HepG2 (cell line): ENCODE results near the gene CEP250. TPM values are rescaled to one million over a fixed set of nuclear protein-coding genes. Genes with fewer than 3 reads are reported as not detected.

ENCODE experiments used
- ATAC-seq: fragments of 200-7000 bp; cut with Tn5 transposase; 3 replicates; pipeline ENCODE4 v1.9.1; 2020; ENCODE audit warnings: mild to moderate bottlenecking, moderate library complexity
- BruUV-seq: library from RNA; stranded (reverse); fragments of 400-500 nt; replicated peaks from 2 replicates; lab custom pipeline; 2021; lab: Mats Ljungman, UMichigan
- CTCF ChIA-PET: fragments of 300-600 bp; formaldehyde crosslinking; extraction: SDS; loops from one replicate; lab custom pipeline; 2021; ENCODE audit warnings: low total read pairs, inconsistent platforms, low intra/inter-chr PET ratio; lab: Yijun Ruan, JAX
- POLR2A ChIA-PET: fragments of 350-600 bp; sonication (Branson Sonifier 250); formaldehyde crosslinking; loops from one replicate; lab custom pipeline; 2020; ENCODE audit warnings: antibody characterized with exemption, inconsistent platforms; lab: Yijun Ruan, JAX
- DNase-seq: peaks from one replicate; pipeline ENCODE4 v3.0.0-alpha.2; 2015; ENCODE audit warnings: low spot score
- FAIRE-seq: peaks from 3 replicates; lab custom pipeline; 2011; peaks lifted over from hg19 to GRCh38; lab: Jason Lieb, UNC
- H2AFZ ChIP-seq: one replicate; pipeline ENCODE4 v1.6.1; 2011; ENCODE audit warnings: low read length, inconsistent platforms
- H3K27ac ChIP-seq: fragments of 300-600 bp; 3 replicates; pipeline ENCODE4 v1.8.0; 2011; ENCODE audit warnings: mixed run types, mild to moderate bottlenecking, mixed read lengths, low read length, inconsistent platforms; ENCODE audit not compliant: insufficient read depth; ENCODE audit errors: extremely low read length
- H3K27me3 ChIP-seq, 2 experiments: fragments of 200-600 bp in 1 of 2; 2 replicates in 1 of 2; 3 replicates in 1 of 2; pipeline versions ENCODE4 v1.6.0 to v1.8.0; 2011; ENCODE audit warnings: low read length in 2 of 2, mild to moderate bottlenecking in 2 of 2, moderate library complexity in 2 of 2, inconsistent platforms in 1 of 2; ENCODE audit not compliant: insufficient read depth in 2 of 2, control insufficient read depth in 1 of 2
- H3K36me3 ChIP-seq, 2 experiments: fragments of 200-600 bp in 1 of 2; replicated peaks in 1 of 2; 2 replicates in 1 of 2; 3 replicates in 1 of 2; pipeline versions ENCODE4 v1.5.1 to v1.8.0; 2011; ENCODE audit warnings: low read length in 2 of 2, inconsistent platforms in 1 of 2; ENCODE audit not compliant: insufficient read depth in 2 of 2, control insufficient read depth in 1 of 2
- H3K4me1 ChIP-seq: 2 replicates; pipeline ENCODE4 v1.5.1; 2012; ENCODE audit warnings: low read length, inconsistent platforms; ENCODE audit not compliant: insufficient read depth
- H3K4me2 ChIP-seq: 2 replicates; pipeline ENCODE4 v1.6.0; 2011; ENCODE audit warnings: low read depth, low read length, inconsistent platforms
- H3K4me3 ChIP-seq, 3 experiments: fragments of 200-600 bp in 1 of 3; sonication (generic), shearing (Covaris generic) in 1 of 3; replicated peaks in 1 of 3; 2 replicates each; pipeline ENCODE4 v1.5.1; 2011 to 2016; ENCODE audit warnings: low read length in 3 of 3, inconsistent platforms in 2 of 3, low read depth in 2 of 3, mild to moderate bottlenecking in 2 of 3, control low read depth in 1 of 3, mixed read lengths in 1 of 3; ENCODE audit not compliant: insufficient read depth in 1 of 3
- H3K79me2 ChIP-seq: one replicate; pipeline ENCODE4 v1.6.1; 2011; ENCODE audit warnings: low read length, inconsistent platforms; ENCODE audit not compliant: insufficient read depth
- H3K9ac ChIP-seq: 2 replicates; pipeline ENCODE4 v1.6.0; 2011; ENCODE audit warnings: mild to moderate bottlenecking, low read depth, low read length, inconsistent platforms; ENCODE audit not compliant: insufficient read depth
- H3K9me3 ChIP-seq: 2 replicates; pipeline ENCODE4 v1.5.1; 2012; ENCODE audit warnings: mild to moderate bottlenecking, low read length
- H4K20me1 ChIP-seq: 2 replicates; pipeline ENCODE4 v1.6.0; 2011; ENCODE audit warnings: inconsistent platforms, mild to moderate bottlenecking, low read length, moderate library complexity; ENCODE audit not compliant: insufficient read depth
- ARID5B ChIP-seq: IDR thresholded peaks from 2 replicates; pipeline ENCODE4 v1.4.0; 2020; ENCODE audit warnings: mild to moderate bottlenecking, missing genetic modification reagents
- ASH2L ChIP-seq: fragments of 300-600, 200-600 bp; sonication (generic); IDR thresholded peaks from 2 replicates; pipeline ENCODE4 v1.7.0; 2017; ENCODE audit warnings: low read depth, mild to moderate bottlenecking, moderate library complexity, mixed read lengths, low read length; ENCODE audit not compliant: insufficient read length
- ATF2 ChIP-seq: sonication (generic); formaldehyde crosslinking; IDR thresholded peaks from 2 replicates; pipeline ENCODE4 v1.4.0; 2020; ENCODE audit warnings: missing genetic modification reagents
- GFI1 ChIP-seq: sonication (generic); formaldehyde crosslinking; IDR thresholded peaks from 2 replicates; pipeline ENCODE4 v1.5.0; 2020; ENCODE audit warnings: missing genetic modification reagents, mild to moderate bottlenecking, borderline replicate concordance
- HNF4A ChIP-seq: sonication (generic); formaldehyde crosslinking; IDR thresholded peaks from 2 replicates; pipeline ENCODE4 v1.4.0; 2020; ENCODE audit warnings: missing genetic modification reagents
- IKZF4 ChIP-seq: sonication (generic); formaldehyde crosslinking; IDR thresholded peaks from 2 replicates; pipeline ENCODE4 v1.5.1; 2020; ENCODE audit warnings: borderline replicate concordance, mild to moderate bottlenecking, low read depth, missing genetic modification reagents; ENCODE audit errors: not compliant biosample characterization
- KMT2B ChIP-seq: IDR thresholded peaks from 2 replicates; pipeline ENCODE4 v1.6.1; 2016; ENCODE audit warnings: missing genetic modification reagents, missing compliant biosample characterization
- MBD4 ChIP-seq: IDR thresholded peaks from 2 replicates; pipeline ENCODE4 v1.6.1; 2012; ENCODE audit warnings: low read length, inconsistent platforms, borderline replicate concordance
- MEF2D ChIP-seq: sonication (generic); formaldehyde crosslinking; IDR thresholded peaks from 2 replicates; pipeline ENCODE4 v1.5.1; 2020; ENCODE audit warnings: mild to moderate bottlenecking, missing genetic modification reagents
- MYC ChIP-seq: sonication (generic); formaldehyde crosslinking; IDR thresholded peaks from 2 replicates; pipeline ENCODE4 v1.9.0; 2021; ENCODE audit warnings: missing genetic modification reagents, borderline replicate concordance
- SMYD3 ChIP-seq: sonication (generic); formaldehyde crosslinking; IDR thresholded peaks from 2 replicates; pipeline ENCODE4 v1.8.1; 2023; ENCODE audit warnings: mild to moderate bottlenecking, missing genetic modification reagents
- THAP11 ChIP-seq: IDR thresholded peaks from 2 replicates; pipeline ENCODE4 v1.6.1; 2016; ENCODE audit warnings: missing biosample characterization, missing genetic modification reagents
- ZBTB46 ChIP-seq: sonication (generic); formaldehyde crosslinking; IDR thresholded peaks from 2 replicates; pipeline ENCODE4 v1.4.0; 2020; ENCODE audit warnings: mild to moderate bottlenecking, missing genetic modification reagents, borderline replicate concordance
- ZNF343 ChIP-seq: sonication (generic); formaldehyde crosslinking; IDR thresholded peaks from 2 replicates; pipeline ENCODE4 v1.4.0; 2020; ENCODE audit warnings: mild to moderate bottlenecking, missing genetic modification reagents
- ZNF644 ChIP-seq: IDR thresholded peaks from 2 replicates; pipeline ENCODE4 v1.6.1; 2016; ENCODE audit warnings: low read depth
- ZNF652 ChIP-seq: IDR thresholded peaks from 2 replicates; pipeline ENCODE4 v1.6.1; 2016; ENCODE audit warnings: low read depth, borderline replicate concordance
- ZNF670 ChIP-seq: sonication (generic); formaldehyde crosslinking; IDR thresholded peaks from 2 replicates; pipeline ENCODE4 v1.8.0; 2022; ENCODE audit warnings: mild to moderate bottlenecking, missing genetic modification reagents, borderline replicate concordance
- ZSCAN30 ChIP-seq: sonication (generic); formaldehyde crosslinking; IDR thresholded peaks from 2 replicates; pipeline ENCODE4 v1.5.0; 2020; ENCODE audit warnings: mild to moderate bottlenecking, missing genetic modification reagents
- WGBS: methylation state at CpG from one replicate; pipeline ENCODE4 v1.1.6; 2017; ENCODE audit warnings: low lambda C conversion rate; 5-methylcytosine and 5-hydroxymethylcytosine counted together
- in situ Hi-C: cut with HindIII; loops from 2 replicates; pipeline ENCODE4 v1.10.0; 2017; ENCODE audit warnings: low pct_unique_long_range_greater_than_20kb; ENCODE audit not compliant: extremely low pct_ligation_motif_present
- intact Hi-C: fragments of 100-400 bp; cut with micrococcal nuclease; formaldehyde crosslinking; loops from one replicate; pipeline ENCODE4 v1.10.0; 2022; ENCODE audit not compliant: unreplicated experiment
- polyA plus RNA-seq, 8 experiments: library from polyadenylated mRNA; depleted of rRNA in 3 of 8; stranded (reverse) in 7 of 8; unstranded in 1 of 8; fragments of >200 nt; fragmentation: Illumina TruSeq in 4 of 8; extraction: Trizol in 4 of 8; gene quantifications; 2 replicates each; pipeline versions ENCODE4 v1.2.1 to v1.2.3, GENCODE V29; 2011 to 2016; ENCODE audit warnings: low read depth in 4 of 8, missing spikeins in 1 of 8, mixed read lengths in 1 of 8; ENCODE audit not compliant: insufficient read depth in 1 of 8
- total RNA-seq, 5 experiments: library from RNA; depleted of rRNA; stranded (reverse); fragments of >200 nt; fragmentation: Illumina TruSeq; extraction: Trizol; gene quantifications; 2 replicates each; pipeline ENCODE4 v1.2.3, GENCODE V29; 2016; ENCODE audit warnings: low read depth in 1 of 5

The CEP250 gene
- total and polyA plus RNA-seq, 2 of the 13 experiments (the other 11 are each of a cell fraction or from before 2014, with no cell fraction given), result 28.8 to 55.3 TPM

DNA sequence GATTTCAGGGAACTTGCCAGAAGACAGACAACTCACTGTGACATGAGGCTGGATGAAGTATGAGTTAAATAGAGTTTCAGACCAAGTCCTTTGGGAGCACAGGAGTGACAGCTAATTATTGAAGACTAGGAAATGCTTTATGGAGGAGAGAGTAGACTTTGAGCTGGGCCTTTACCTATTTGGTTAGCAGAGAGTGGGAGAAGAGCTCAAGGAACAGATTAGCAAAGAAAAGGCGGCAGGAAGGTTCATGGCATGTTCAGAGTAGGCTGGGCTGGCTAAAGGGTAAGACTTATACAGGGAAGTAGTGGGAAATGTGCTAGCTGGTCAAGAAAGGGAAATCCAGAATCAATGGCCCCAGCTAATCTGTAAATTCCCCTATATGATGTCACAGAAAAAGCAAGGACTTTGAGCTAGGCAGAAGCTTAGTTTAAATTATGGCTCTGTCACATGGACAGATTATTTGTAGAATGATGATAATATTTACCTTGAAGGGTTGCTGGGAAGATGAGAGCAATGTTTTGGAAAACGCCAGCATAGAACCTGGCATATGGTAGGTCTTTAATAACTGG, 19.0 kb downstream of the CEP250 start:
- peaks cover 45 to 93% of the 10 kb centered on the region in 2 experiments for H3K36me3 ChIP-seq
- no peaks in the 10 kb centered on the region for H3K27me3 ChIP-seq
- FAIRE-seq (no peak), DNase-seq (peak; percentile 62), ATAC-seq (peak; percentile 8)
- H3K9me3 ChIP-seq, result no peaks in the 10 kb centered on the region
- peak overlapping the region; percentile 59 for H3K27ac ChIP-seq
- WGBS, result 71% methylated on average over 2 of the region's 2 CpGs
- H2AFZ ChIP-seq, result no peak overlapping the region
- no peaks in the 10 kb centered on the region for H3K79me2 ChIP-seq
- no peaks in the 10 kb centered on the region for H4K20me1 ChIP-seq
- no TSS peak for BruUV-seq
- no peak overlapping the region for H3K4me3 ChIP-seq
- in situ Hi-C loops (no loop called here), intact Hi-C loops (no loop called here)
- H3K9ac ChIP-seq, result peak overlapping the region; percentile 23; the same call in 1 of the 2 replicates
- H3K4me1 ChIP-seq, result peaks cover 49% of the 10 kb centered on the region
- H3K4me2 ChIP-seq, result peak overlapping the region; percentile 16
- CTCF ChIA-PET, result interaction anchor here (1.1 kb wide), 1 partner anchor 11 kb away, joined by 4 read pairs; no protein-coding TSS in a partner anchor
- POLR2A ChIA-PET, result interaction anchor here (0.8 to 2.4 kb wide), 17 partner anchors 8 to 480 kb away, joined by 3 to 33 read pairs (median 3); partner anchors contain the start of genes CEP250, EIF6, ERGIC3 and RBM39
- TF ChIP-seq SMYD3 (CRISPR knock-in tag), result no peak
- no peak for TF ChIP-seq KMT2B (CRISPR knock-in tag)
- peak; percentile 62 for TF ChIP-seq ASH2L
- peak; percentile 54; the same call in 1 of the 2 replicates for TF ChIP-seq ZNF644 (CRISPR knock-in tag)
- peak; percentile 62 for TF ChIP-seq HNF4A (CRISPR knock-in tag)
- TF ChIP-seq ATF2 (CRISPR knock-in tag), result peak; percentile 41; the same call in 1 of the 2 replicates
- TF ChIP-seq ZSCAN30 (CRISPR knock-in tag), result no peak
- TF ChIP-seq IKZF4, result no peak
- TF ChIP-seq ZNF670, result no peak
- 0 out of 2 replicates have a peak, but pooled peaks have one; percentile 47 for TF ChIP-seq GFI1 (CRISPR knock-in tag)
- TF ChIP-seq ARID5B (CRISPR knock-in tag), result peak; percentile 36; the same call in 1 of the 2 replicates
- no peak for TF ChIP-seq ZBTB46 (CRISPR knock-in tag)
- no peak for TF ChIP-seq MBD4
- no peak for TF ChIP-seq ZNF343 (CRISPR knock-in tag)
- peak; percentile 28; the same call in 1 of the 2 replicates for TF ChIP-seq THAP11
- TF ChIP-seq MYC (CRISPR knock-in tag), result no peak
- TF ChIP-seq ZNF652 (CRISPR knock-in tag), result no peak
- 0 out of 2 replicates have a peak, but pooled peaks have one; percentile 27 for TF ChIP-seq MEF2D (CRISPR knock-in tag)
